K562 (cell line): ENCODE results near the gene USP8. TPM values are rescaled to one million over a fixed set of nuclear protein-coding genes. Genes with fewer than 3 reads are reported as not detected.

Experiments
- CREB5 ChIP-seq: fragments of 250-450 bp; sonication (Bioruptor Pico); IDR thresholded peaks from 2 replicates; pipeline ENCODE4 v1.5.0; 2020; ENCODE audit warnings: mild to moderate bottlenecking
- CUX1 ChIP-seq: fragments of 200-800 bp; sonication (Bioruptor generic); IDR thresholded peaks from 2 replicates; pipeline ENCODE4 v1.6.1; 2016; ENCODE audit warnings: missing genetic modification characterization, missing compliant biosample characterization
- EP400 ChIP-seq: fragments of 450-650 bp; IDR thresholded peaks from 2 replicates; pipeline ENCODE4 v1.6.1; 2017; ENCODE audit warnings: antibody characterized with exemption, mild to moderate bottlenecking, moderate library complexity
- FOXA3 ChIP-seq, 2 experiments: fragments of 450-650 bp in 1 of 2; sonication (generic) in 1 of 2; formaldehyde crosslinking; IDR thresholded peaks in 1 of 2; conservative IDR thresholded peaks in 1 of 2; 2 replicates each; pipeline versions ENCODE4 v1.4.0 to v1.8.0; 2020 to 2022; ENCODE audit warnings: mild to moderate bottlenecking in 2 of 2, missing genetic modification reagents in 1 of 2
- MTA2 ChIP-seq: fragments of 450-650 bp; IDR thresholded peaks from 2 replicates; pipeline ENCODE4 v1.6.1; 2016; ENCODE audit warnings: low read depth
- POLR2G ChIP-seq: fragments of 200-400 bp; formaldehyde crosslinking; IDR thresholded peaks from 2 replicates; pipeline ENCODE4 v1.6.1; 2017; ENCODE audit warnings: low read depth, mild to moderate bottlenecking, antibody characterized with exemption, low read length, moderate library complexity
- RBM34 ChIP-seq: fragments of 200-400 bp; formaldehyde crosslinking; IDR thresholded peaks from 2 replicates; pipeline ENCODE4 v1.6.1; 2018; ENCODE audit warnings: low read length, borderline replicate concordance; ENCODE audit not compliant: insufficient read depth
- SMAD1 ChIP-seq: fragments of 150-350 bp; IDR thresholded peaks from 2 replicates; pipeline ENCODE4 v1.6.1; 2014; ENCODE audit warnings: low read length, low read depth; ENCODE audit not compliant: partially characterized antibody
- SREBF1 ChIP-seq: fragments of 150-350 bp; IDR thresholded peaks from 2 replicates; pipeline ENCODE4 v1.6.1; 2014; ENCODE audit warnings: antibody characterized with exemption, low read depth, low read length, borderline replicate concordance
- TEAD4 ChIP-seq, 2 experiments: sonication (generic) in 1 of 2; formaldehyde crosslinking in 1 of 2; IDR thresholded peaks; 2 replicates each; pipeline versions ENCODE4 v1.6.1 to v1.8.0; 2012 to 2022; ENCODE audit warnings: borderline replicate concordance in 1 of 2, inconsistent platforms in 1 of 2, low read length in 1 of 2, mild to moderate bottlenecking in 1 of 2, missing genetic modification reagents in 1 of 2
- TRIM28 ChIP-seq: fragments of 450-650 bp; IDR thresholded peaks from 2 replicates; pipeline ENCODE4 v1.6.1; 2017
- ZBTB49 ChIP-seq: sonication (generic); formaldehyde crosslinking; IDR thresholded peaks from 2 replicates; pipeline ENCODE4 v1.8.0; 2022; ENCODE audit warnings: missing genetic modification reagents, mild to moderate bottlenecking, borderline replicate concordance
- ZNF124 ChIP-seq: sonication (generic); formaldehyde crosslinking; IDR thresholded peaks from 2 replicates; pipeline ENCODE4 v1.8.1; 2022; ENCODE audit warnings: missing genetic modification reagents
- ZNF212 ChIP-seq: fragments of 450-650 bp; formaldehyde crosslinking; IDR thresholded peaks from 2 replicates; pipeline ENCODE4 v1.4.0; 2020; ENCODE audit warnings: mild to moderate bottlenecking
- ZNF232 ChIP-seq: sonication (generic); formaldehyde crosslinking; IDR thresholded peaks from 2 replicates; pipeline ENCODE4 v1.8.0; 2022; ENCODE audit warnings: mild to moderate bottlenecking, missing genetic modification reagents
- ZNF507 ChIP-seq: conservative IDR thresholded peaks from 2 replicates; pipeline ENCODE4 v1.6.1; 2017; ENCODE audit warnings: missing genetic modification characterization, missing compliant biosample characterization
- ZNF551 ChIP-seq: fragments of 250-450 bp; sonication (Bioruptor Pico); IDR thresholded peaks from 2 replicates; pipeline ENCODE4 v1.5.0; 2021; ENCODE audit warnings: mild to moderate bottlenecking, moderate library complexity
- ZNF699 ChIP-seq: fragments of 250-450 bp; sonication (Bioruptor Pico); IDR thresholded peaks from 2 replicates; pipeline ENCODE4 v1.8.0; 2021; ENCODE audit warnings: mild to moderate bottlenecking, moderate library complexity; ENCODE audit not compliant: insufficient replicate concordance
- polyA plus RNA-seq, 8 experiments: library from polyadenylated mRNA; depleted of rRNA in 4 of 8; stranded (reverse) in 5 of 8; unstranded in 3 of 8; fragments of >200 nt; fragmentation: Nextera tagmentation in 2 of 8; fragmentation: Illumina TruSeq in 1 of 8; extraction: Ambion mirVana in 2 of 8; extraction: Trizol in 1 of 8; gene quantifications; 2 replicates each; pipeline versions ENCODE4 v1.2.1 to v1.2.3, GENCODE V29; 2011 to 2014; ENCODE audit warnings: inconsistent platforms in 1 of 8, missing spikeins in 1 of 8
- total RNA-seq, 7 experiments: library from RNA; depleted of rRNA in 6 of 7; stranded (reverse); fragments of >200 nt in 6 of 7; fragmentation: Illumina TruSeq in 2 of 7; extraction: Trizol in 2 of 7; gene quantifications; 2 replicates each; pipeline versions ENCODE4 v1.2.1 to v1.2.3, GENCODE V29; 2011 to 2021; ENCODE audit warnings: low replicate concordance in 1 of 7

Gene USP8
- total and polyA plus RNA-seq, 9 of the 15 experiments (the other 6 are each of a cell fraction or from before 2014, with no cell fraction given) = 35.1 to 58.4 (median 46.1) TPM

DNA sequence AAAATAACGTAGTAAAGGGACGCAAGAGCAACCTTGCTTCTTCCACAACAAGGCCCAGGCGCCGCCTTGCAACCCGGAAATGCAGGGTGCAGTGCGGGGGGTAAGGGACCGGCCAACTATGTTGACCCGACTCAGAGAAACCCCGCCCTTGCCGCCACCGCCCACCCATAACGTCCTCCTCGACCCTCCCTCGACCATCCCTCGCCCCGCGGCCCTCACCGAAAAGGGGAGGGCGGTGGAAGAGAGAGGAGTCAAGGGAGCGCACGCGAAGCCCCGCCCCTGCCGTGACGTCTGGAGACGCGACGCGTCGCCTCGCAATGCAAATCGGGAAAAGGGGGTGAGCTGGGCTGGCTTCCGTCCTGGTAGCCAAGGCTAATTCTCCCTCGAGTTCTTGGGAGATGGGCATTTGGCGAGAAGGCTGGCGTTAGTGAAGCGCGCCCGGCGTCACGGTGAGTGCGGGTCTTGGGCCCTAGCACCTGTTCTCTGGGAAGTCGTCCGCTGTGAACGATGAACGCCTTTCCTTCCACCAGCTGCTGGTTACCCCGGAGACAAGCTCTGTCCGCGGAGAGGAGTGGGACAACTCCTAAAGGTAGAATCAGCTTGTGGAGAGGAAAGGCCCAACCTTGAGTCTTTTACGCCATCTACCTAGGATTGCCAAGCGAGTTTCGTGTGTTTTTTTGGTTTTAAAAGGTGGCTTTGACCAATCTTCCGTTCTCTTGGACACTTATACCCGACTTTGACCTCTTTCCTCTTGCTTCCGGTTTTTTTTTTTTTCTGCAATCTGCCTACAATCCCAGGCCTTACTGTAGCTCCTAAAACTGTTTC is at the start of gene USP8 (continued):
- peak; percentile 94 for TF ChIP-seq POLR2G
- TF ChIP-seq ZBTB49 = no peak
- peak; percentile 5; the same call in 1 of the 2 replicates for TF ChIP-seq TEAD4 (IDR thresholded peaks at IDR 0.05; ENCODE audit: low read length)
- TF ChIP-seq TEAD4 (CRISPR knock-in tag; IDR thresholded peaks at IDR 0.05; ENCODE audit: borderline replicate concordance) = no peak
- no peak for TF ChIP-seq ZNF232 (CRISPR knock-in tag)
- TF ChIP-seq TRIM28 = no peak
- TF ChIP-seq SREBF1 = no peak
- peak in 1 of 2 experiments; percentile 57; a peak in 1 of 4 replicates for TF ChIP-seq FOXA3 (CRISPR knock-in tag; conservative IDR thresholded peaks at IDR 0.05 in 1 of 2, IDR thresholded peaks at IDR 0.05 in 1 of 2)
- no peak for TF ChIP-seq CREB5 (CRISPR knock-in tag)
- TF ChIP-seq ZNF551 = no peak
- TF ChIP-seq RBM34 = no peak
- TF ChIP-seq ZNF699 (CRISPR knock-in tag) = no peak
- no peak for TF ChIP-seq ZNF124
- TF ChIP-seq ZNF212 (CRISPR knock-in tag) = no peak
- 0 out of 2 replicates have a peak, but pooled peaks have one; percentile 37 for TF ChIP-seq CUX1 (CRISPR knock-in tag)
- no peak for TF ChIP-seq MTA2
- peak; percentile 41 for TF ChIP-seq SMAD1
- peak; percentile 81 for TF ChIP-seq EP400
- TF ChIP-seq ZNF507 = no peak
